ENCODE measurements around the gene ARL11. TPM values are rescaled to one million over a fixed set of nuclear protein-coding genes. Genes with fewer than 3 reads are reported as not detected.
A peak's percentile ranks its signal among the peaks of the same experiment; 100 is the strongest.

ARL11 gene
- total RNA-seq, 1 donor from 2014 or later = 0.43 TPM

DNA sequence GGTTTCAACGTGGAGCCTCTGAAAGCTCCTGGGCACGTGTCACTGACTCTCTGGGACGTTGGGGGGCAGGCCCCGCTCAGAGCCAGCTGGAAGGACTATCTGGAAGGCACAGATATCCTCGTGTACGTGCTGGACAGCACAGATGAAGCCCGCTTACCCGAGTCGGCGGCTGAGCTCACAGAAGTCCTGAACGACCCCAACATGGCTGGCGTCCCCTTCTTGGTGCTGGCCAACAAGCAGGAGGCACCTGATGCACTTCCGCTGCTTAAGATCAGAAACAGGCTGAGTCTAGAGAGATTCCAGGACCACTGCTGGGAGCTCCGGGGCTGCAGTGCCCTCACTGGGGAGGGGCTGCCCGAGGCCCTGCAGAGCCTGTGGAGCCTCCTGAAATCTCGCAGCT is 2.3 kb downstream of the ARL11 start:
- H3K4me3 ChIP-seq = no peak overlapping the region
- no peaks in the 10 kb centered on the region for H3K4me1 ChIP-seq
- no peak for DNase-seq (ENCODE audit: low spot score in 2 of 2)
- H3K36me3 ChIP-seq = no peaks in the 10 kb centered on the region
- no peaks in the 10 kb centered on the region for H3K9me3 ChIP-seq
- no peak overlapping the region for H3K27ac ChIP-seq
- H3K27me3 ChIP-seq = no peaks in the 10 kb centered on the region
- intact Hi-C loops (cut with DNase I) = no loop called here
- TF ChIP-seq CTCF (IDR thresholded peaks at IDR 0.05) = no peak

DNA sequence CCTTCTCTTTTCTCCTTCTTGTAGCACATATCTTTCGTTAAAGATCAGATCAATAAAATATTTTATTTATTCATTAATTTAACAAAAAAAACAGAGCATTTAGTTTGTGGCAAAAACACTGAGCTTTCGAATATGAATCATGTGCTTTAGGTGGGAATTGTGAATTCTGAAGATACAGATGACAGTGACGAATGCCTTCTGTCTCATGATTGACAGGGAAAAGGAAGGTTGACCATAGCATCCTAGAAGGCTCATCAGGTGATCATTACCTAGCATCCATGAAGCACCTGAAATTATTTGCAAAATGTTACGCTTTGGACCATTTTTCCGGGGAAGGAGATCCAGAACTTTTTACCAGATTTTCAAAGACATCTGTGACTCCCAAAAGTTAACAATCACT is 3.8 kb downstream of the ARL11 start:
- no peak for DNase-seq (ENCODE audit: low spot score in 2 of 2)
- Histone ChIP-seq H3K9me3 (no peaks in the 10 kb centered on the region), H3K4me3 (no peak overlapping the region), H3K27ac (no peak overlapping the region), H3K27me3 (no peaks in the 10 kb centered on the region), H3K36me3 (no peaks in the 10 kb centered on the region), H3K4me1 (no peaks in the 10 kb centered on the region)
- no peak for TF ChIP-seq CTCF (IDR thresholded peaks at IDR 0.05)
- intact Hi-C loops (cut with DNase I) = no loop called here

DNA sequence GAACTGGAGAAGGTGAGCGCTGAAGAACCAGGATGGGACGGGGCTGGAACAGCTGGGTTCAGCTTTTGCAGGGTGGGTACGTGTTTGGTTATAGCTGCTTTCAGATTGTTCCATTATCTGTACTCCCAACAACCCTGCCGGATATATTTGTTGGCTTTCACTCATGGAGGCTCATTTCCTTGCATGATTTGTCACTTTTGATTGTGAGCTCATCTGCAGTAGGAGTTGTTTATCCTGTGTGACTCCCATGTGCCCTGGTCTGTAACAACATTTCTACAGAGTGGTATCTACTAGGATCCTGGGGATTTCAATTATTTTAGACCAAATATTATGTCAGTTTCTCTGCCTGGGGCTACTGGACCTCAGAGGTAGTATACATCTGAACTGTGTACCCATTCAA is 5.4 kb downstream of the ARL11 start:
- no peaks in the 10 kb centered on the region for H3K4me1 ChIP-seq
- no peak overlapping the region for H3K4me3 ChIP-seq
- intact Hi-C loops (cut with DNase I) = no loop called here
- no peaks in the 10 kb centered on the region for H3K27me3 ChIP-seq
- H3K9me3 ChIP-seq = no peaks in the 10 kb centered on the region
- H3K36me3 ChIP-seq = no peaks in the 10 kb centered on the region
- no peak for DNase-seq (ENCODE audit: low spot score in 2 of 2)
- H3K27ac ChIP-seq = no peak overlapping the region
- TF ChIP-seq CTCF (IDR thresholded peaks at IDR 0.05) = no peak

GRCh38 chr13:49635599-49636433 is 7.5 kb downstream of the ARL11 start:
- Histone ChIP-seq H3K36me3 (no peaks in the 10 kb centered on the region), H3K27ac (no peak overlapping the region), H3K4me1 (no peaks in the 10 kb centered on the region), H3K9me3 (no peaks in the 10 kb centered on the region), H3K27me3 (no peaks in the 10 kb centered on the region), H3K4me3 (peak overlapping the region; percentile 26 to 34)
- TF ChIP-seq CTCF (IDR thresholded peaks at IDR 0.05) = no peak
- intact Hi-C loops (cut with DNase I) = no loop called here
- no peak for DNase-seq (ENCODE audit: low spot score in 2 of 2)

- TF ChIP-seq CTCF (IDR thresholded peaks at IDR 0.05) = no peak
- DNase-seq (ENCODE audit: low spot score in 2 of 2) = no peak
- no peaks in the 10 kb centered on the region for H3K9me3 ChIP-seq
- H3K4me3 ChIP-seq = no peak overlapping the region
- H3K27ac ChIP-seq = no peak overlapping the region
- intact Hi-C loops (cut with DNase I) = no loop called here
- H3K4me1 ChIP-seq = no peaks in the 10 kb centered on the region
- H3K27me3 ChIP-seq = no peaks in the 10 kb centered on the region
- no peaks in the 10 kb centered on the region for H3K36me3 ChIP-seq
These were observed 8.4 kb downstream of the ARL11 start for GRCh38 chr13:49636705-49637104.

Data from ascending aorta (tissue), 2 donors.